Activated CD8-positive, alpha-beta memory T cell treated with anti-CD3 and anti-CD28 coated beads, Interleukin-2, amount 50 U/mL, for 4 hours (primary cell): ENCODE data around the gene IL21R.
"Not testable (repeated sequence)": the region's sequence is repeated elsewhere in the genome, so short reads cannot be mapped to it uniquely, and the experiment has no call there.

Source experiments
- DNase-seq: peaks from one replicate; pipeline ENCODE4 v3.0.0-alpha.2; 2020

IL21R gene

DNA sequence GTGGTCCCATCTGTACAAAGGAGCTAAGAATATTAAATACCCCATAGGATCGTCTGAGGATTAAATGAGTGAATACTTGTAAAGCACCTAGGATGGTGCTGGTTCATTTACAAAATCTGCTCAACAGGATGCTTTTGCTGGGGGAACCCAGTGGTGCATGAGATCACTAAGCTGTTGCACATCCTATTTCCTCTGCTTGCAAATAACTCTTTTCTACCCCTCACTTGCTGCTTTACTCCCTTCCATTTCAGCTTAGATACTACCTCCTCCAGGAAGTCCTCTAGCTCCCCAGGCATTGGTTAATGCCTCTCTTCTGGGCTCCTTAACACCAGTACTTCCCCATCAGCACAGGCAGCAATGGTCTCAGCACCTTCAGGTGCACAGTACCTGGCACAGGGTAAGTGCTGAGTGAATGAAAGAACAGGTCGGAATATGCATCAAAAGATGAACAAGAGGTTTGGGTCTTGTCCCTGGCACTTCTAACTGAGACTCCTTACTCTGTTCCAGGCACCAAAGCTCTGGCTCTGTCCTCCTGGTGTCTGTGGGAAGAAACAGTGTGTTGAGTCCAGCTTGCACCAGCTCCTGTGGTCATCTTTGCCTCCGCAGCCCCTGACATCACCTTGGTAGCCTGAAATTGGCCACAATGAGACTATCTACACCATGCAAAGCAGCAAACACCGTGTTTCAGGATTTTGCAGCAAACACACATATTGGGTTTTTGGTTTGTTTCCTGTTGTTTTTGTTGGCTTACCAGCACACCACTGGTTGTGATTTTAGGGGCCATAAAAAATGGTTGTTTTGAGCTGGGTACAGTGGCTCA lies 24.1 kb upstream of the IL21R start:
- no peak for DNase-seq

GRCh38 chr16:27378871-27379481 lies 23.0 kb upstream of the IL21R start:
- no peak for DNase-seq

GRCh38 chr16:27379919-27380318 lies 22.1 kb upstream of the IL21R start:
- DNase-seq, result no peak

DNA sequence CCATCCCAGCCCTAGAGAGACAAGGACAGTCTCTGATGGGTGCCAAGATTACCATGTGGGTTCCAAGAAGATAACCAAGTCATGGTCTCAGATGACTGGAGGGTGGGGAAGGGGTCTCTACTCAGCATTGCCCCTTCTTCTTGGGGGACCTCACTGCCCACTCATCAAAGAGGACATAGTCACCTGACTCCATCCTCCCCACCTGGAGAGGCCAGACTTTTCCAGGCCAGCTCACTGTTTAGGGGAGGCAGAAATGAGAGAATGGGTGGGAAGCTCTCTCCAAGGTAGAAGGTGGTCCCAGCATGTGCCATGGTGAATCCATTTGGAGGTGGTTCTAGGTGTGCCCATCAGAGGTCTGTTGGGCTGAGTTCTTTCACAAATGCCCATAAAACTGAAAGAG lies 20.7 kb upstream of the IL21R start:
- DNase-seq, result no peak

- no peak for DNase-seq
Measured at GRCh38 chr16:27381974-27382855, 19.8 kb upstream of the IL21R start.

GRCh38 chr16:27383556-27384243 lies 18.3 kb upstream of the IL21R start:
- DNase-seq, result no peak

GRCh38 chr16:27384425-27384824 lies 17.5 kb upstream of the IL21R start:
- no peak for DNase-seq

GRCh38 chr16:27385398-27385797 lies 16.6 kb upstream of the IL21R start:
- DNase-seq, result no peak

GRCh38 chr16:27386674-27387073 lies 15.3 kb upstream of the IL21R start:
- DNase-seq, result no peak

DNA sequence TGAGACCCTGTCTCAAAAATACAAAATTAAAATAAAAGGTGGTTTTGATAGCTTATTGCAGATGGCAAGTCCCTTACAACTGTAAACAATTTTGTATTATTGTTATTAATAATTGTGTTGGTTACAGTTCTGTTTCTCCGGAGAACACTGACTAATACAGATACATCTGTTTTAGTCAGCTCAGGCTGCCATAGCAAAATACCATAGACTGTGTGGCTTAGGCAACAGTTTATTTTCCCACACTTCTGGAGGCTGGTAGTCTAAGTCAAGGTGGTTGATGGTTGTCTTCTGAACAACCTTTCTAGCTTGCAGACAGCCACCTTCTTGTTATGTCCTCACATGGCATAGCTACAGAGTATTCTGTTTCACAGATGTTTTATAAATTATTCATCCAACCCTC lies 14.2 kb upstream of the IL21R start:
- no peak for DNase-seq

DNA sequence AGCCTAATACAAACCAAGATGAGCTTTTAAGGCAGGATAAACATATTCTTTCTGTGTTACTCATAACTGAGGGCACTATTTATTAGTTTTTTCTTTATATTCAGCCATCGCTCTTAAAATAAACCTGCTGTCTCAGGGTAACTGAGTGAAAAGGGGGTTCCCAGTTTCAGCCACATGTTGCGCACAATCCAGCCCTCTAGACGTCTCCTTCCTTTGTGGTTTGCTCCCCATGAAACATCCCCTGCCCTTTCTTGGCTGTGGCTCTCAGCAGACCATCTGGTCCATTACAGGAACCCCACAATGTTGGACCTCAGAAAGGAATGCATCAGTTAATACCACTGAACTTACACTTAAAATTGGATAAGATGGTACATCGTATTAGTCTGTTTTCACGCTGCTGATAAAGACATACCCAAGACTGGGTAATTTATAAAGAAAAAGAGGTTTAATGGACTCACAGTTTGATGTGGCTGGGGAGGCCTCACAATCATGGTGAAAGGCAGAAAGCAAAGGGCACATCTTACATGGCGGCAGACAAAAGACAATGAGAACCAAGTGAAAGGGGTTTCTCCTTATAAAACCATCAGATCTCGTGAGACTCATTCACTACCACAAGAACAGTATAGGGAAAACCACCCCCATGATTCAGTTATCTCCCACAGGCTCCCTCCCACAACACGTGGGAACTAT lies 12.6 kb upstream of the IL21R start:
- DNase-seq, result no peak

GRCh38 chr16:27390151-27390550 lies 11.8 kb upstream of the IL21R start:
- DNase-seq, result no peak

- no peak for DNase-seq
Measured at GRCh38 chr16:27392671-27393070, 9.3 kb upstream of the IL21R start.

GRCh38 chr16:27394516-27394915 lies 7.5 kb upstream of the IL21R start:
- no peak for DNase-seq

DNA sequence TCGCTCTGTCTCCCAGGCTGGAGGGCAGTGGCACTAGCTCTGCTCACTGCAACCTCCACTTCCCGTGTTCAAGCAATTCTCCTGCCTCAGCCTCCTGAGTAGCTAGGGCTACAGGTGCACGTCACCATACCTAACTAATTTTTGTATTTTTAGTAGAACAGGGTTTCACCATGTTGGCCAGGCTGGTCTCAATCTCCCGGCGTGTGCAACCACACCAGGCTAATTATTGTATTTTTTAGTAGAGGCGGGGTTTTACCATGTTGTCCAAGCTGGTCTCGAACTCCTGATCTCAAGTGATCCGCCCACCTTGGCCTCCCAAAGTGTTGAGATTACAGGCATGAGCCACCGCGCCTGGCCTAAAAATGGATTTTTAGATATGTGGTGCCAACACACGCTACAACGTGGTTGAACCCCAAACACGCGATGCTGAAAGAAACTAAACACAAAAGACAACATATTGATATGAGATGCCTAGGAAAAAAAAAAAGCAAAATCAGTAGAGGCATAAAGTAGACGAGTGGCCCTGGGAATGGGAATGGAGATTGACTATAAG lies 3.6 kb upstream of the IL21R start:
- not testable (repeated sequence) for DNase-seq

DNA sequence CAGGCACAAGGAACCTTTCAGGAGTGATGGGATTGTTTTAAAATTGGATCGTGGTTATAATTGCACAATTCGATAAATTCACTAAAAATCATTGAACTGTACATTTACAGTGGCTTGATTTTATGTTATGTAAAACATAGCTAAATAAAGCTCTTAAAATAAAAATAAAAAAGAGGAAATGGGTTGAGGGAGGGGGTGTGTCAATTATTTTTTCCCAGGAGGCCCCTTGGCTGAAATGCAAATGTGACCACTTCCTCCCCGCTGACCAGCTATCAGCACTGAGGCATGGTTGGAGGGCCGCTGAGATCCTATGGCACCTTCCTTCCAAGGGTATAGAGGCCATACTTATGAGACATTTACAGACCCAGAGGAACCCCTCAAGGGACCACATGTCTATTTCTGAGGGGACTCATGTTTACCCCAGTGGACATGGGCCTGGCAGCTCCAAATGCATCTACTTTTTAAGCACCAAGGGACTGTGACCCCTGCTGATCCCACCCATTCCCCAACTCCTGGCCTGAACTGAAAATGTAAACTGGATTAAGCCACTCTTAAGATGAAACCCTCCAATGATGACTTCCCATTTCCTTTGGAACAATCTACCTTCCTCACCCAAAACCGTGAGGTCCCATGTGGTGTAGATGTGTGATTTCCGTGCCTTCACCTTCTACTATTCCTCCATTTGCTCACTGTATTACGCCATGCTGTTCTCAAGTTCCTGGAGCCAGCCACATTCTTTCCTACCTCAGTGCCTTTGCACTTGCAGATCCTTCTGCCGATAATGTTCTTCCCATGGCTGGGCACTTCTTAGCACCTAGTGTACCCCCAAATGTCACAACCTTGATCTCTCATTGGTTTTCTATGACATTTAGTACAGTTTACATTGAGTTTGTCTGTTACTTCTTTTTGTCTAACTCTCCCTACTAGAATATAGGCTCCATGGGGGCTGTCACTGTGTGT lies 2.8 kb upstream of the IL21R start:
- DNase-seq, result no peak

DNA sequence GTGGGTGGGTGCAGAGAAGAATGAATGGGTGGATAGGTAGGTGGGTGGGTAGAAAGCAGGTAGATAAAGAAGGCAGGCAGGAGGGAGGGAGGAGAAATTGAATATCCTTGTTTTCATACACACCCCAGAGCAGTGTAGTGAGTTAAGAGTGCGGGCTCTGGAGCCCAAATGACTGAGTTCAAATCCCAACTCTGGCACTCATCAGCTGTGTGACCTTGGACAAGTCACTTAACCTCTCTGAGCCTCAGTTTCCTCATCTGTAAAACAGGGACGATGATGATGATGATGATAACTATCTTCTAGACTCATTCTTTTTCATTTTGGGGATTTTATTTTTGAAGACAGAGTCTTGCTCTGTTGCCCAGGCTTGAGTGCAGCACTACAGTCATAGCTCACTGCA lies 2.0 kb upstream of the IL21R start:
- DNase-seq, result no peak

- no peak for DNase-seq
Measured at GRCh38 chr16:27400751-27401620, 988 bp upstream of the IL21R start.

- DNase-seq, result no peak
Measured at GRCh38 chr16:27402569-27402963, 592 bp downstream of the IL21R start.
